Measurements from ENCODE around the gene S100A1.
A peak's percentile ranks its signal among the peaks of the same experiment; 100 is the strongest.

The S100A1 gene

GRCh38 chr1:153616144-153616916 is 11.9 kb upstream of the S100A1 start, which contains the start of gene S100A14:
S100A14 (minus strand) TSS chr1:153616325; CDS start chr1:153615858, 467 bp downstream.
- no peak within 1 kb of the TSS for H3K27ac ChIP-seq (replicated peaks)
- no peak for TF ChIP-seq REST (IDR thresholded peaks at IDR 0.05; ENCODE audit: insufficient replicate concordance, low read depth)
- TF ChIP-seq GABPA (IDR thresholded peaks at IDR 0.05; ENCODE audit: low read depth) = no peak
- TF ChIP-seq POLR2AphosphoS5 (IDR thresholded peaks at IDR 0.05; ENCODE audit: low read depth) = no peak
- no peak for TF ChIP-seq SPI1 (IDR thresholded peaks at IDR 0.05; ENCODE audit: borderline replicate concordance, low read depth)
- TF ChIP-seq, protein P1, sequence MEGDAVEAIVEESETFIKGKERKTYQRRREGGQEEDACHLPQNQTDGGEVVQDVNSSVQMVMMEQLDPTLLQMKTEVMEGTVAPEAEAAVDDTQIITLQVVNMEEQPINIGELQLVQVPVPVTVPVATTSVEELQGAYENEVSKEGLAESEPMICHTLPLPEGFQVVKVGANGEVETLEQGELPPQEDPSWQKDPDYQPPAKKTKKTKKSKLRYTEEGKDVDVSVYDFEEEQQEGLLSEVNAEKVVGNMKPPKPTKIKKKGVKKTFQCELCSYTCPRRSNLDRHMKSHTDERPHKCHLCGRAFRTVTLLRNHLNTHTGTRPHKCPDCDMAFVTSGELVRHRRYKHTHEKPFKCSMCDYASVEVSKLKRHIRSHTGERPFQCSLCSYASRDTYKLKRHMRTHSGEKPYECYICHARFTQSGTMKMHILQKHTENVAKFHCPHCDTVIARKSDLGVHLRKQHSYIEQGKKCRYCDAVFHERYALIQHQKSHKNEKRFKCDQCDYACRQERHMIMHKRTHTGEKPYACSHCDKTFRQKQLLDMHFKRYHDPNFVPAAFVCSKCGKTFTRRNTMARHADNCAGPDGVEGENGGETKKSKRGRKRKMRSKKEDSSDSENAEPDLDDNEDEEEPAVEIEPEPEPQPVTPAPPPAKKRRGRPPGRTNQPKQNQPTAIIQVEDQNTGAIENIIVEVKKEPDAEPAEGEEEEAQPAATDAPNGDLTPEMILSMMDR (IDR thresholded peaks at IDR 0.05; ENCODE audit: insufficient read depth, low read length) = no peak
- H3K4me3 ChIP-seq (replicated peaks; ENCODE audit: insufficient read depth, low read length) = no peak within 1 kb of the TSS
- DNase-seq (ENCODE audit: low read depth in 1 of 2, low spot score in 1 of 2) = no peak
- no peaks in the 10 kb centered on the region for H3K27me3 ChIP-seq (ENCODE audit: insufficient read depth, poor library complexity, severe bottlenecking)

GRCh38 chr1:153616917-153617311 is 11.3 kb upstream of the S100A1 start:
- no peak for TF ChIP-seq REST (IDR thresholded peaks at IDR 0.05; ENCODE audit: insufficient replicate concordance, low read depth)
- no peak for TF ChIP-seq SPI1 (IDR thresholded peaks at IDR 0.05; ENCODE audit: borderline replicate concordance, low read depth)
- TF ChIP-seq, protein P1 (IDR thresholded peaks at IDR 0.05; ENCODE audit: insufficient read depth, low read length) = no peak
- no peak for TF ChIP-seq GABPA (IDR thresholded peaks at IDR 0.05; ENCODE audit: low read depth)
- H3K4me3 ChIP-seq (replicated peaks; ENCODE audit: insufficient read depth, low read length) = no peak overlapping the region
- H3K27me3 ChIP-seq (ENCODE audit: insufficient read depth, poor library complexity, severe bottlenecking) = no peaks in the 10 kb centered on the region
- no peak for DNase-seq (ENCODE audit: low read depth in 1 of 2, low spot score in 1 of 2)
- no peak overlapping the region for H3K27ac ChIP-seq (replicated peaks)

DNA sequence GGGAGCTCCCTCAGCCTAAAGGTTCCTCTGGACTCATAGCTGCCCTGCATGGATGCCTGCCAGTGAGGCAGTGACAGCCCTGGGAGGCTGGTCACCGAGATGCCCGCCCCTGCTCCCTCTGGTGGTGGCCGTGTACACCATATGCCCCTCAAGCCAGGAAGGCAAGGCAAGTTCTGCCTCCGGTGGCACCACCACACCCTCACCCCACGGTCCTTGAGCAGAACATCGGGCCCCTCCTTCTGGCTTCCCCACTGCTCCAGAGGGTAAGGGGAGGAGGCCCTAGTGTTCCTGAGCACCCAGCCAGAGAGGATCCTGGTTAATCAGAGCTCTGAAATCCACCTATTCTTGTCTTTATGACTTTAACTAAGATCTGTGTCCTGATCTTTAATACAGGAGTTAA is 10.6 kb upstream of the S100A1 start:
- TF ChIP-seq, protein P1 (IDR thresholded peaks at IDR 0.05; ENCODE audit: insufficient read depth, low read length) = peak; percentile 61
- TF ChIP-seq SPI1 (IDR thresholded peaks at IDR 0.05; ENCODE audit: borderline replicate concordance, low read depth) (no peak), REST (IDR thresholded peaks at IDR 0.05; ENCODE audit: insufficient replicate concordance, low read depth) (no peak), POLR2AphosphoS5 (IDR thresholded peaks at IDR 0.05; ENCODE audit: low read depth) (no peak)
- Histone ChIP-seq H3K27me3 (ENCODE audit: insufficient read depth, poor library complexity, severe bottlenecking) (no peaks in the 10 kb centered on the region), H3K27ac (replicated peaks) (no peak overlapping the region), H3K4me3 (replicated peaks; ENCODE audit: insufficient read depth, low read length) (no peak overlapping the region)
- DNase-seq (ENCODE audit: low read depth in 1 of 2, low spot score in 1 of 2) = peak; percentile 45 to 78
